Effector CD4-positive, alpha-beta T cell (primary cell): ENCODE measurements around the gene ADAMTS1.

ENCODE experiments used
- DNase-seq: peaks from one replicate; pipeline ENCODE4 v3.0.0-alpha.2; 2020

The ADAMTS1 gene

DNA sequence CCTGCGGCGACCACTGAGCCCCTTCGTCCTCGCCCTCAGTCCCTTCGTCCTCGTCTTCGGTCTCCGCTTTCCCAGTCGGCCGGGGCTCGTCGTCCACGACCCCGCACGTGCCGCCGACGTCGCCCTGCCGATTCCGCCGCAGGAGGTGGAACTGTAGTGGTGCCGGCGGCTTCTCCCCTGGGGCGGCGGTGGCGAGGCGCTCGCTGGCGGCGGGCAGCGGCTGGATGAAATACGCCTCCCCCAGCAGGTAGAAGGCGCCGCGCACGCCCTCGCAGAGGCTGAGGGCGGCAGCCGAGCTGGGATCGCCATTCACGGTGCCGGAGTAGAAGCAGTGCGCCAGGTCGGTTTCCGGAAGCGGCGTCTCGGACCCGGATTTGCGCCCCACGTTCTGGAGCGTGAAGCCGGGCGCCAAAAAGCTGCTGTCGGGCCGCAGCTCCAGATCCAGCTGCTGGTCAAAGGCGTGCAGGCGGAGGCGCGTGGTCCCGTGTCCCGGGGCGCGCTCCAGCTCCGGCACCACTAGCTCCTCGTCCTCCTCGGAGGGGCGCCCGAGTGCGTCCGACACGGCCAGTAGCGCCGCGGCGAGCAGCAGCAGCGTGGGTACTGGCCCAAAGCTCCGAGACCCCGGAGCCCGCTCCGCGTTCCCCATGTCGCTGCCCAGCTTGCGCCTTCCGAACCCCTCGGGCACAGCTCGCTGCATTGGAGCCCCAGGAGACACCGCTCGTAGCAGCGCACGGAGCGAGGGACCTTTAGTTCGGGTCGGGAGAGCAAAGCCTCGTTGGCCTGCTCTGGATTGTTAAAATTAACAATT lies 747 bp downstream of the ADAMTS1 start:
- no peak for DNase-seq

DNA sequence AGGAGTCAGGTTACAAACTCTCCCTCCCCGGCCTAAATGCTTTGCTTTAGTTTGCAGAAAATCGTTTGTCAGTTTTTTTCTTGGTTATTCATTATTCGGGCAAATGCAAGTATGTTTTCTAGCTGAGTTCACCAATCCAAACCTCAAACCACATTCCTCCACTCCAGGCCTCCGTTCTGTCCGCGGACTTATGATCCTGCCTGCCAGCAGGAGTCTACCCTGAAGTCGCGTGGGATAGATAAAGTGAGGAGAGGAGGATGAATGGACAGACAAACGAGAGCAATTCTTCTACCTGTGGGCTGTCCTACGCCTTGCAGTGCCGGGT lies 1.3 kb downstream of the ADAMTS1 start:
- no peak for DNase-seq

DNA sequence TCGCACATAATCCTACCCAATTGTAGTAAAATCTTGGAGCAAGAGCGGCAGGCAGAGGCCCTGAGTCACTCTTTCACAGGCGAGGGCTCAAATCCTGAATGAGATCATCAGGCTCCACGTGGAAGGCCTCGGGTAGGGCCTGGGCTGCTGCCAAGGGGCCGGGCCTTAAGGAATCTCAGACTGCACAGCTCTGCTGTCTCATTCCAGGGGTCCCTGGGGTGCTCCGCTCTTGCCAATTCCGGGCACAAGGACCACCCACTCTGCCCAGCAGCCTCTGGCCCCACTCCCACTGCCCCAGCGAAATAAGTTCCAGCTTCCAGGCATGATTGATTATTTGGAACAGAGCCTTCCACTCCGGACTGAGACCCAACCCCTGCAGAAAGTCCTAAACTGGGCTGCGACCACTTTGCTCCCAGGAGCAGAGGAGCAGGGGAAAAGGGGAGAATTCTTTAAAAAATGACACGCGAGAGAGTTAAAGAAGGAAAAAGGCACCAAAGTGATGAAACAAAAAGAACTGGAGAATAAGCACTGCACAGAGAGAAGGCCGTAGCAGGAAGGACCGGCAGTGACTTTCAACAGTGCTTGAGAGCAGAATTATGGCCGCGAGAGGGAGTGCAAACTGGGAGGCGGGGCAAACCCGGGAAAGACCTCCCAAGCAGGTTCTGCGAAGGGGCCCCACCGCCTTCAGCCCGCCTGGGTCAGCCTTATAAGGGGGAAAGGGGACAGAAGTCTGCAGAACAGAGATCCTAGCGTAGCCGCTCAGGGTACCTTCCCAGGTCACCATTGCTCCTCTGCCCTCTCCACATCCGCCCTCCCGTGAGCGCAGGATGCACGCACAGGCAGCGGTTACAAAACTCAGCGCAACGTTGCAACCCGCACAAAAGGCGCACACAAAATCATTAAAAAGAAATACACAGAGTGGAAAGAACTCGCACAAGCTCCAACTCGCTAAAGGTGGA lies 2.0 kb downstream of the ADAMTS1 start:
- no peak for DNase-seq

DNA sequence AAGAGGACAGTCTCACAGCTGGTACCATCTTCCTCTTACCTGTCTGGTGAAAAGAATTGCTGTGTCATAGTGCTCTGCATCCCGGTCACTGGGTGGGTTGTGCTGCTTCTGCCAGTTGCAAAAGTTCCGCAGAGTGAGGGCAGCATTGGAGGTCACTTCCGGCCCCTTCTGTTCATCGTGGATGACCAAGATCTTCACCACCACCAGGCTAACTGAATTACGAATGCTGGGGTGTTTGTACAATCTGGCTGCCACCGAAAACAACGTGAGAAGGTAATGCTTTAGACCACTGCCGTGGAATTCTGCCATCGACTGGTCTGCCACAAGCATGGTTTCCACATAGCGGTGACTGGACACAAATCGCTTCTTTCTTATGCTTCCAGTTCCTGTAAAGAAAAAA lies 2.9 kb downstream of the ADAMTS1 start:
- no peak for DNase-seq

DNA sequence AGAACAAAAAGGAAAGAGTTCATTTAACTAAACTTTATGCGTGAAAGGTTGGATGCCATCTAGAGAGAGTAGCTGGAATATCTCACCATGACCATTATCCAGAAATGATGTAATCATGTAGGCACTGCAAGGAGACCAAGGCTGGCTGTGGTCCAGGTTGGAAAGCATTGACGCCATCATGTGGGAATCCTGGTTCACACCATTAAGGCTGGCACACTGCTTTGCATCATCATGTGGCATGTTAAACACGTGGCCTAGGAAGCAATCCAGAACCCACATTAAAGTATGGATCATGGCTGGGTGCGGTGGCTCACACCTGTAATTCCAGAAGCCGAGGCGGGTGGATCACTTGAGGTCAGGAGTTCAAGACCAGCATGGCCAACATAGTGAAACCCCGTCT lies 4.3 kb downstream of the ADAMTS1 start:
- DNase-seq = no peak

DNA sequence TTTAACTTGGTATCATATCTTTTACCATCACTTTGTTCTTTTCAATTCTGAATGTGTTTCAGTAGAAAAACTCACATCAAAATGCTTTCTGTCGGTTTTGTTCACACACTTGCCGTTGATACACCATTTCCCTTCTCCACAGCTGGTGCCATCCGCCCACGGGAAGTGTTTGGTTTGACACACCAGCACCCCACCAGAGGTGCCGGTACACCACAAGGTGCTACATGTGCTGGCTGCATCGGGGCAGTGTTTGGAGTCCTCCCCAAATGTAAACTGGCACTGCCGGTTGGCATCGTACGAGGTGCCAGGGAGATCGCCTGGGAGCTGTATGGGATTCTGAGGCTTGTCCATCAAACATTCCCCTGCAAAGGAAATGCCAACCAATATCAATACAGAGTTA lies 5.0 kb downstream of the ADAMTS1 start:
- no peak for DNase-seq

DNA sequence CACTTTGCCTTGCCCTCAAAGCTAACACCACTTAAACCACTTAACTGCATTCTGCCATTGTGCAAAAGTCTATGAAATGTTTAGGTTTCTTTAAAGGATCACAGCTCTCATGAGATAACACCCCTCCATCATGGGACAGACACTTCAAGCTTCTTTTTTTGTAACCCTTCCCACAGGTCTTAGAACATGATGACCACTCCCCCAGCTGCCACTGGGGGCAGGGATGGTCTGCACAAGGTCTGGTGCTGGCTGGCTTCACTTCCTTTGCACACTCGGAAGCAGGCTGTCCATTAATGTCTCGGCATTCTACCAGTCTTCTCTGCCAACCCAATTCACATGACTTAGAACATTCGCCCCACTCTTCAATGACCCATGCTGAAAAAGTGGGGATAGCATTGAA lies 7.7 kb downstream of the ADAMTS1 start:
- no peak for DNase-seq

DNA sequence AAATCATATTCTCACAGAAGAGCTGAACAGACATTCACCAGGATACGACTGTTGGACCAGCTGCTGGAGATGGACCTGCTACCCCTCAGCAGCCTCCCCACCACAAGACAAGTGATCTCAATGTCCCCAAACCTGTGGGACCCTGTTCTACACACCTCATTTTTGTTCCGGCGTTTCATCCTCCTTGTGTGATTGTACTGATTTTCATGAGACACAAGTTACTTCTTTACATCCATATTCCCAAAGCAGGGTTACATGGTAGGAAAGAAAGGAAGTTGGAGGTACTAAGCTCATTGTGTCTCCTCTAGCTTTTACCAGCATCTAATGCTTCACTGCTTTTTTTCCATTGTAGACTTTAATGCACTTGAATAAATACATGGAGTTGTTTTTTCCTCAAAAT lies 8.7 kb downstream of the ADAMTS1 start:
- DNase-seq = no peak

DNA sequence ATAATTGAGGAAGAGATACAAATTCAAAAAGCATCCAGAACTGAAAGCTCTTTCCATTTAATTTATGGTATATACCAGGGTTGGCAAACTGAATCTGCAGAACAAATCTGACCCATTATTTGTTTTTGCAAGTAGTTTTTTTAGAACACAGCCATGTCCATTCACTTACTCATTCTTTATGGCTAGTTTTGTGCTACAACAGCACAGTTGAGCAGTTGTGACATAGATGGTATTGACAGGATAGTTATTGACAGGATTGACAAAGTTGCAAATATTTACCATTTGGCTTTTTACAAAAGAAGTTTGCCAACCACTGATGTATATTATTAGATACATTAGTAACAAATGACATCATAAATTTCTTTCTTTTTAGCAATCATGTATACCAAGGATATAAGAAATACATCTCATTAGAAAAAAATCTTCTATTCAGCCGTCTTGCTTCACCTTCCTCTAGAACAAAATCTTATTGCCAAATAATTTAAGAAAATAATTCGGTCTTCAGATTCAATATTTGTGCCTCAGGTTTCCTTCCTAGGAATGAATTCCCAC lies 9.4 kb downstream of the ADAMTS1 start:
- no peak for DNase-seq

DNA sequence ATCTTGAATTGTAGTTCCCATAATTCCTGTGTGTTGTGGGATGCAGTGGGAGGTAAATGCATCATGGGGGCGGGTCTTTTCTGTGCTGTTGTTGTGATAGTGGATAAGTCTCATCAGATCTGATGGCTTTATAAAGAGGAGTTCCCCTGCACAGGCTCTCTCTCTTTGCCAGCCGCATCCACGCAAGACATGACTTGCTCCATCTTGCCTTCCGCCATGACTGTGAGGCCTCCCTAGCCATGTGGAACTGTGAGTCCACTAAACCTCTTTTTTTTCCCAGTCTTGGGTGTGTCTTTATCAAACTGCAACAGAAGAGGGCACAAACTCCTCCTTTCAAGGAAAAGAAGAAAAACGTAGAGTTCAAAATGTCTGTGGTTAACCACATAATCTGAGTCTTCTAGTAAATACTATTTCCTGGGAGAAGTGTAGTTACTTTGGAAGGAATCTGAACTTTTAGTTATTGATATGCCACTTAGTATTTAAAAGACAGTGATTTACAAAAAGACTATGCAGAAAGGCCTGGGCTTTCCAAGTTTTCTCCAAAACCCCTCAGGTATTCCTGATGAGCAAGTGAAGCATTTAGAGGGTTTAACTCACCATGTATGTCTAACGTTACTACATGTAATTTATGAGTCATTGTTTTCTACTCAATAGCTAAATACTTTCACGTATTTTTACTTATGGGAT lies 10.0 kb downstream of the ADAMTS1 start:
- DNase-seq = no peak

DNA sequence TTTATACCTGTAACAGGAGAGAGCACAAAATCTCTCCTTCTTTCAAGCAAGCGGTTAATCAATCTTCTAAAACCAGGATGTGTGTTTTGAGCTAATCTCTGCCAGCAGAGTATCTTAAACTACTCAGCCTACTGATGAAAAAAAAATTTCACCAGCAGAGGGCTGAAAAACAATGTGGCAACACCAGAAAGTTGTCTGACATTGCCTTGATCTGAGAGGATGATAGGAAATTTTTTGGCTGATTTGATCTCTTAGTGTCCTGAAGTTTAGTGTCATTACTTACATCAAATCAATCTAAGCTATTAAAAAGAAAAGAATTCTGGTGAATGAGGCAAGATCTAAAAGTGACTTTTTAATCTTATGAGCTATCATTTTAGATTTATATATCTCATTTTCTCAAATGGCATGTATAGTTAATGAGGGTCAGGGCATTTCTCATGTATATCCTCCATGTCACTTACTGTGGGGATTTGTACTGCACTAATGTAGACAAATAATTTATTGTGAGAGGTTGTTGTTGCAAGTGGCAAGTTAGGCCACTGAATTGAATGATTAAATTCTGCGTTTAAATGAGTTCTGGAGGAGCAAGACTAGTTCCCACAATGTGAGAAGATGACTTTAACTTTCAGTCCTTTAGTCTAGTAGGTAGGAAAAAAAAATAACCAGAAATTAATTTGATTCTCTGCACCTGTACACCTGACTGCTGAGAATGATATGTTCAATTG lies 10.9 kb downstream of the ADAMTS1 start:
- DNase-seq = no peak

DNA sequence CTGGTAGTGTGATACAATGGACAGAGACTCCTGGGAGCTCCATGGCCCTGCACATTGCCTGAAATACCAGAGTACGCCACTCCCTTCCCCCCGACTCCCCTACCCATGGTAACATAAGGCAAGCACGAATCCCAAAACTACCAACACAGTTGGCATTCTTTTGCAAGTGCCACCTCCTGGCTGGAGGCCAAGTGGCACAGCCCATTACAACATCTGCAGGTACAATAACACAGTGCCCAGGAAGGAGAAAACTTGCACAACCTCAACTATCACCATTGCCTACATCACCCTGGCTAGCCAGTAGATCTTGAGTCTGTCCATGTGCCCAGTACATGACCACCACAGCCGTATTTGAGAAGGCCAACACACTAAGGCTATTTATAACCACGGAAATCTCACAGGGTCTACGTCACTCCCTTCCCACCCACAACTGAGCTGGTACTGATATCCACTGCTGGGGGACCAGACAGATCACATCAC lies 11.7 kb downstream of the ADAMTS1 start:
- DNase-seq = no peak

DNA sequence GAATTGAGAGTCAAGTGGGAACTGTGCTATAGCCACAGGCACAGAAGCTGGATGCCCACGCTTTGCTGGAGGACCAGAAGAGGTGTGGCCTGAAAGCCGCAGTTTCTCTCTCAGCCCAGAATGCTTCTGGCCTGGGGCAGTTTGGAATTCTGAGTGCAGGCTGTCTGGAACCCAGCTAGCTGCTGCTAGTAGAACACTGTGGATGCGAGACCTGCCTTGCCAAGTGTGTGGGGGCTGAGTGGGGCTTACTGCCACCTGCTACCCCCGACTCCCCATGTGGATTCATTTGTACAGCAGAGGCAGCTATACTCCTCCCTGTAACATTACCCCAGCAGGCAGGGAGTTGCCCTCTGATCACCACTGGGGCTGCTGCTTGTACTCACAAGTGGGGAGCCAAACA lies 12.2 kb downstream of the ADAMTS1 start:
- DNase-seq = no peak

DNA sequence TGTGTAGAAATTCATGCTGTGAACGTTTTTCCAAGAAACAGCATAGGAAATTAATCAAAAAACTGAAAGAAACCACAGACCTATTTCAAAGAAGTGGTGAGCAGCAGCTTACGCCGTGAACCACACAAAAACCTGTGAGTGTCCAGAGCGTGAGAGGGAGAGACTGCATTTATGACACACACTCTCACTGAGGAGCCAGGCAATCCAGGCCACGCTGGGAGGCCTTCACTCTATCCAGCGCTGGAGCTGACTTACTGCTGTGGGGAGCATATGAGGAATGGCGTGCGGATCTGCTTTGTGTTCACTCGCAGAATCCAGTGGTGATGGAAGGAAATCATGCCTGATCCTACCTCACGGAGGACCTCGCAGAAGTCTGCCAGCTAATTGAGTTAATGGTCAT lies 12.7 kb downstream of the ADAMTS1 start:
- DNase-seq = no peak

DNA sequence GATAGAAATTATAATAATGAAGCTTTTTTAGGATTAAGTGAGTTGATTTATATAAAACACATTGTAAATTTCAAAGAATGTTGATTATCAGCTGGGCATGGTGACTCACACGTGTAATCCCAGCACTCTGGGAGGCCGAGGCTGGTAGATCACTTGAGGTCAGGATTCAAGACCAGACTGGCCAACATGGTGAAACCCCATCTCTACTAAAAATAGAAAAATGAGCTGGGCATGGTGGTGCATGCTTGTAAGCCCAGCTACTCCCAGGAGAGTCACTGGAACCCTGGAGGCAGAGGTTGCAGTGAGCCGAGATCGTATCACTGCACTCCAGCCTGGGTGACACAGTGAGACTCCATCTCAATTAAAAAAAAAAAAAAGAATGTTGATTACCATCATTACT lies 18.4 kb downstream of the ADAMTS1 start:
- no peak for DNase-seq

DNA sequence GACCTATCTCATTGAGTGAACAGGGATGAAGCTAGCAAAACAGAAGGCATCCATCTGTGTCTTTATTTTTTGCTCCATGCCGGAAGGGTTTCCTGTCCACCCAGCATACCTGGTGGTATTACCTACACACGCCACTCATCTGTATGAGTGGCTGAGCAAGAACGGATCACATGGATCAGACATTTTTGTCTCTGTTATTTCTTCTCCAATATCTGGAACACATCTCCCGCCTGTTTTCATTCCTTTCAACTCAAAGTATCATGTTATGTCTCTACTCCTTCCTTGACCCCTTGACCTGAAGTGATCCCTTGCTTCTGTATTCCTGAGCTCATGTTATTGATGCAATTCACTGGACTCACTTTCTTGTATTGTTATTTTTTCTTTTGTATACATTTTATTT lies 24.7 kb downstream of the ADAMTS1 start:
- DNase-seq = no peak

DNA sequence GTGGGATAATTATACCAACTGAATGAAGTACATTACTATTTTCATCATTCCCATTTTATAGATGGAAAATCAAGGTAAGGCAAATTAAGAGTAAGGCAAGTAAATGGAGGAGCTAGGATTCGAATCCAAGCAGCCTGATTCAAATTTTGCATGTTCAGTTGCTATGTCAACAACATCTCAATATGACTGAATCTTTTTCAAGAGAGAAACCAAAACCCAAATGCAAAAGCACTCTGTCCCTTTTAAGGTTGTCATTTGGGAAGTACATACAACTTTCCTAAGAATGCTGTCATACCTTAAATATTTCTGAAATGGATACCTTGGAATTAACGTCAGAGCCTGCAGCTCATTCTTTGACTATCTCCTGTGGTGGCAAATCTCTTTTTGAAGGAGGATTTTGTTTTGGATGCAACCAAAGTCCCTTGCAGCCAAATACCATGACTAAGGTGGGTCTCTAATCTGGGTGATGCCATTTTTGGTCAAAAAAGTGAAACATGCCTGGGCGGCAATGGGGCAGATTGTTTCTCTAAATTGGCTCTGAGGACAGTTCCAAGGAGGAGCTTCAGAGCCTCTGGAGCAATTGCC lies 25.4 kb downstream of the ADAMTS1 start:
- DNase-seq = no peak

DNA sequence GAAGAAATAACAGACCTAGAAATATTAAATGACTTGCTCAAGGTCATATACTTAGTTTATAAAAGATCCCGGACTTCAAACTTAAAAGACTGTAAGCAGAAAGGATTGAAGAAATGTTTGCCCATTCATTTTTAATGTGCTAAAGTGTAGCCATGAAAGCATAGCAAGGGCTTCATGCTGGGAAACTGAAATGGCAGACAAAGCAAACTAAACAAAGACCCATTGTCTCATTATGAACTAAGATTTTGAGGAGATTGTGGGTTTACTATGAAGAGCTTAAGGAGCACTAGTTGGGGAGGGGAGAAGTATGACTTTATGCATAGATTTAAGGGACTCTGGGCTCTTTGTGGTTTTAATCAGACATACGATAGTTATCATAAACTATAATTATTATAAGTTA lies 26.3 kb downstream of the ADAMTS1 start:
- DNase-seq = no peak

DNA sequence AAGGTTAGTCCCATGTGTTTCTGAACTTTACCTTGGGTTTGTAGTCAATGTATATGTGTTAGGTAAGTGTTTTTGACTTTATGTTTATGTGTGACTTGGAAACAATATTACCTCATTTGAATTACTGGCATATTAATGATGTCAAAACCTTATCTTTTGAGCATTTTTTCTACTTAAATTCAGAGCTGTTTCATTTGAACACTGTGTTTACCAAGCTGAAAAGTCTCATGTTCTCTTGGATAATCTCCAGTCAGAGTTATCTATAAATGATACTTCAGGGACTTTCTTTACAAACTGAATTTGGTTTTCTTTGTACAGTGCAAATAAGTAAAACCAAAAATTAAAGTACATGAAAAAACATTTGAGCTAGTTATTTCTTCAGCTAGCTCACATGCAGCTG lies 30.0 kb downstream of the ADAMTS1 start:
- DNase-seq = no peak

DNA sequence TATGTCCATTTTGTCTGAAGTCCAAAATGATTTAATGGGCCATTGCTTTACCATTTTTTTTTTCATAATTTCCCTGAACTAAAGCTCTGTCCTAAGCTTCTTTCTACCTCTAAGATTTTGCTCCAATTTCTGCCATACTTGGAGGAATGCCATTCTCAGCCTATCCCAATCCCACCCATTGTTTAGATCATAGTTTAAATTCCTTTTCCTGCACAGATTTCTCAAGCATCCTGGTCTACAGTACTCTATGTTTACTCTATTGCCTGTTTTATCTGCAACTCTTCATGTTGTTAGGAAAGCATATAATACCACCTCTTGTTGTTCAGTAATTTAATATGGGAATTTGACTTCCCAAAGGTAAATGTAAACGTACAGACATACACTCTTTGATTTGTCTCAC lies 30.8 kb downstream of the ADAMTS1 start:
- no peak for DNase-seq

DNA sequence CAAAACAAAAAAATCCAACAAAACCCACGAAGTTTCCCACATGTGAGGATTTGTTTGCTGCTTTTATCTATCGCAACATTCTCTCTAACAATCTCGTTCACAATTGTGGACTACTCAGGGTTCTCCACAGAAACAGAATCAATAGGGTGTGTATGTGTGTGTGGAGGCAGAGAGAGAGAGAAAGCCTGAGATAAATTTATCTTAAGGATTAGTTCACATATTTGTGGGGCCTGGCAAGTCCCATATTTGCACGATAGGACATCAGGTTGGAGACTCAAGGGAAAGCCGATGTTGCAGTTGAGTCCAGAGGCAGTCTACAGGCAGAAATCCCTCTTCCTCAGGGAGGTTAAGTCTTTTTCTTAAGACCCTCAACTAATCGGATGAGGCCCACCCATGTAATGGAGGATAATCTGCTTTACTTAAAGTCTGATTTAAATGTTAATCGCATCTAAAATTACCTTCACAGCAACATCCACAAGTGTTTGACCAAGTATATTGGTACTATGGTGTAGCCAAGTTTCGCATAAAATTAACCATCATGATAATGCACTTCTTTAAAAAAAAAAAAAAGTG lies 31.7 kb downstream of the ADAMTS1 start:
- no peak for DNase-seq

DNA sequence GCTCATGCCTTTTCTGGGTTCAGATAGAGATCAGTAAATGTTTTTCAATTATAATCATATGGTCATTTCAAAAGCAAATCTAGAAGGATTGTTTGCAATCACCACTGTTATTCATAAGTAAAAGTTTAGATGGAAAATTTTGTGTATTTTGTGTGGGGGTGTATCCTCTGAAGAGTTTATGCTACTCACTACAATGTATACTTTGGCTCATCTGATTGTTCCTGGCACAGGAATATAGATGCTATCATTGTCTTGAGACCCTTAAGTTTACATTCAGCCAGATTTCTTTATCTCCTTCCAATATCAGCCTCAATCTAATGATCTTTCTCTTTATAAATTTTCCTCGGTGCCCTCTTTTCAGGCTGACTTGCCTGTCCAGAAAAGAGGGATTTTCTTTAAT lies 33.0 kb downstream of the ADAMTS1 start:
- no peak for DNase-seq
